Activated CD4-positive, alpha-beta T cell treated with anti-CD3 and anti-CD28 coated beads, Interleukin-2, amount 10 ng/mL, durations not matched to agents 7 days and 5 days (primary cell): Measurements from ENCODE around the gene LRRC75A. TPM values are rescaled to one million over a fixed set of nuclear protein-coding genes. Genes with fewer than 3 reads are reported as not detected.

Source experiments
- CTCF ChIA-PET: fragments of 350-600 bp; sonication (Branson Sonifier 250); formaldehyde crosslinking; loops from one replicate; lab custom pipeline; 2021; ENCODE audit warnings: antibody characterized with exemption; lab: Charles Lee
- POLR2A ChIA-PET: fragments of 350-600 bp; sonication (Branson Sonifier 250); formaldehyde crosslinking; loops from one replicate; lab custom pipeline; 2021; ENCODE audit warnings: antibody characterized with exemption; lab: Charles Lee
- DNase-seq: peaks from one replicate; pipeline ENCODE4 v3.0.0-alpha.2; 2020
- H3K27ac Mint-ChIP-seq: one replicate; pipeline ENCODE4 v1.8.0; 2021; ENCODE audit warnings: mild to moderate bottlenecking, moderate library complexity, mixed read lengths
- H3K27me3 Mint-ChIP-seq: one replicate; pipeline ENCODE4 v1.8.0; 2021; ENCODE audit warnings: mixed read lengths
- H3K36me3 Mint-ChIP-seq: one replicate; pipeline ENCODE4 v1.8.0; 2021; ENCODE audit warnings: low read depth, mixed read lengths
- H3K4me1 Mint-ChIP-seq: one replicate; pipeline ENCODE4 v1.8.0; 2021; ENCODE audit warnings: mixed read lengths
- H3K4me3 Mint-ChIP-seq: one replicate; pipeline ENCODE4 v1.8.0; 2021; ENCODE audit warnings: mild to moderate bottlenecking, moderate library complexity, mixed read lengths
- H3K9me3 Mint-ChIP-seq: one replicate; pipeline ENCODE4 v1.8.0; 2021; ENCODE audit warnings: mixed read lengths
- total RNA-seq, 2 experiments: library from RNA; stranded (reverse); gene quantifications; one replicate each; pipeline ENCODE4 v1.2.3, GENCODE V29; 2021

The LRRC75A gene
- total RNA-seq, 2 experiments from 2014 or later = 1.7 to 2.0 TPM

DNA sequence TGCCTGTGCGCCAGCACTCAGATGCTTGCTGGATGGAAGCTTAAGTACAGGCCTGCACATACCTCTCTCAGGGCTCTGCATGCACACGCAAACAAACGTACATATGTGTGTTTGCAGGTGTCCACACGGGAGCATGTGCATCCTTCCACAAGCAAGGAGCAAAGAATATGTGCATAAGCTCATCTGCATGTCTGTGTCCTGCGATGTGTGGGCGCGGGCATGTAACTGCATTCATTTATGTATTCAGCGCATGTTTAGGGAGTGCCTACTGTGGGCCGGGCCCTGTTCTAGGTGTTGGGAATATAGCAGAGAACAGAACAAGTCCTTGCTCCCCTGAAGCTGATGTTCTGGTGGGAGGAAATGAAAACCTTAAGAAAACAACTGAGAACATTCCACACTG lies 62.9 kb downstream of the LRRC75A start:
- ChIA-PET CTCF (interaction anchor here (0.8 kb wide), 1 partner anchor 91 kb away, joined by 3 read pairs; no protein-coding TSS in a partner anchor), POLR2A (no interaction called here)
- H3K4me1 Mint-ChIP-seq = no peaks in the 10 kb centered on the region
- DNase-seq = no peak
- peaks cover 39% of the 10 kb centered on the region for H3K36me3 Mint-ChIP-seq
- H3K9me3 Mint-ChIP-seq = no peaks in the 10 kb centered on the region
- no peak overlapping the region for H3K27ac Mint-ChIP-seq
- no peak overlapping the region for H3K4me3 Mint-ChIP-seq
- no peaks in the 10 kb centered on the region for H3K27me3 Mint-ChIP-seq

- no peaks in the 10 kb centered on the region for H3K9me3 Mint-ChIP-seq
- H3K27me3 Mint-ChIP-seq = no peaks in the 10 kb centered on the region
- peak; percentile 42 for DNase-seq
- H3K4me3 Mint-ChIP-seq = no peak overlapping the region
- CTCF ChIA-PET = interaction anchor here (0.7 to 2.9 kb wide), 6 partner anchors 9 to 45 kb away, joined by 3 to 17 read pairs (median 4); partner anchors contain the start of gene TRPV2
- H3K4me1 Mint-ChIP-seq = no peaks in the 10 kb centered on the region
- POLR2A ChIA-PET = no interaction called here
- H3K36me3 Mint-ChIP-seq = peaks cover 42% of the 10 kb centered on the region
- no peak overlapping the region for H3K27ac Mint-ChIP-seq
Measured at GRCh38 chr17:16428098-16428882, 63.7 kb downstream of the LRRC75A start.

DNA sequence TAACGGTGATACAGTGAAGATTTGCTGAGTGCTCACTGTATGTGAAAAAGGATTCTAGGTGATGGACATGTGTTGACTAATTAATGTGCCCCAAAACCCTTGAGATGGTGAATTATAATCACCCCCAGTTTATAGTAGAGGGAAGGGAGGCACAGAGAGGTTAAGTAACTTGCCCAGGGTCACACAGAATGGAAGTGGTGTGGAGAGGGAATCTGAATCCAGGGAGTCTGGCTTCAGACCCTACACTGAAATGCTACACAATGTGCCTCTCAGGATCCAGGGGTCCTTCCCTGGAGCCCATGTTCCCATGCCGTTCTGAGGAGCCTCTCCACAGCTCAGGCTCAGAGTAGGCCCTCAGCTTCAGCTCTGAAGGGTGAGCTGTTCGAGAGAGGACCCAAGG lies 65.0 kb downstream of the LRRC75A start:
- POLR2A ChIA-PET = interaction anchor here (0.8 kb wide), 1 partner anchor 12 kb away, joined by 3 read pairs; no protein-coding TSS in a partner anchor
- no peak overlapping the region for H3K4me3 Mint-ChIP-seq
- H3K9me3 Mint-ChIP-seq = no peaks in the 10 kb centered on the region
- H3K36me3 Mint-ChIP-seq = peaks cover 42% of the 10 kb centered on the region
- no peaks in the 10 kb centered on the region for H3K4me1 Mint-ChIP-seq
- no peaks in the 10 kb centered on the region for H3K27me3 Mint-ChIP-seq
- CTCF ChIA-PET = interaction anchor here (1.1 to 2.9 kb wide), 4 partner anchors 10 to 24 kb away, joined by 4 to 17 read pairs (median 4); partner anchors contain the start of gene TRPV2
- H3K27ac Mint-ChIP-seq = no peak overlapping the region
- DNase-seq = no peak

DNA sequence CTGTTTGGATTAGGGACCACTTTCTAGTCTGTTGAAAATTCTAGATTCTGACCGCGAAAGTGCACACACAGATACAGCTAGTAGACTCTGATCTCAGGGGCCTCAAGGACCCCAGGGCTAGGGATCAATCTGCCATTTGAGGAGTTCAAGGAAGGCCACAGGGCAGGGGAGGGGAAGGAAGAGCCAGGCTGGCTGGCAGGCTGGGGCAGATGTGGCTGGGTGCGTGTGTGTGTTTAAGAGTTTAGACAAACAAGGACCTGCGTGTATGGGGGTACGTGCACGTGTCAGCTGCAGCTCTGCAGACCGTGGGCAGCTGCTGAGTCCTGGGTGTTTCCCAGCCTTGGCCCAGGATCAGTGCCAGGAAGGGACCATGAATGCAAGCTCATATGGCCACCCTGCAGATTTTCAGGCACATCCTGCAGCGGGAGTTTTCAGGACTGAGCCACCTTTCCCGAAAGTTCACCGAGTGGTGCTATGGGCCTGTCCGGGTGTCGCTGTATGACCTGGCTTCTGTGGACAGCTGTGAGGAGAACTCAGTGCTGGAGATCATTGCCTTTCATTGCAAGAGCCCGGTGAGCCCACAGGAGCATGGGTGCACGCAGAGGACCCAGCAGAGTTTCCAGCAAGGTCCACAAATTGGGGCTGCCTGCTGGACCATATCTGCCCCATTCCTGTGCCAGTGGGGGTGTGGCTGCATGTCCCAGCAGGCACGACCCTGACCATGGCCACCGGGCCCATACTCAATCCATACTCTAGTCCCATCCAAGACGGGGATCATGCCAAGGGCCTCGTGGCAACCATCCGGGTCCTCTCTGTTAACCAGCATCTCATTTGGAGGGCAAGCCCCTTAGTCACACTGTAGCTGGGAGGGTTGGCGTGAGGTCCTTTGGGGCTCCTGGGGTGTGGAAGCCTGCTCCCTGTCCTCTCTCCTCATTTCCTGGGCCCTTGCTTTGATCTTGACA lies 66.0 kb downstream of the LRRC75A start:
- H3K4me3 Mint-ChIP-seq = no peak overlapping the region
- no peaks in the 10 kb centered on the region for H3K9me3 Mint-ChIP-seq
- CTCF ChIA-PET = interaction anchor here (0.9 to 2.9 kb wide), 2 partner anchors 9 to 12 kb away, joined by 3 to 17 read pairs; partner anchors contain the start of gene TRPV2
- H3K36me3 Mint-ChIP-seq = peaks cover 43% of the 10 kb centered on the region
- no peak overlapping the region for H3K27ac Mint-ChIP-seq
- no peaks in the 10 kb centered on the region for H3K27me3 Mint-ChIP-seq
- peaks cover 1% of the 10 kb centered on the region for H3K4me1 Mint-ChIP-seq
- POLR2A ChIA-PET = no interaction called here
- no peak for DNase-seq

DNA sequence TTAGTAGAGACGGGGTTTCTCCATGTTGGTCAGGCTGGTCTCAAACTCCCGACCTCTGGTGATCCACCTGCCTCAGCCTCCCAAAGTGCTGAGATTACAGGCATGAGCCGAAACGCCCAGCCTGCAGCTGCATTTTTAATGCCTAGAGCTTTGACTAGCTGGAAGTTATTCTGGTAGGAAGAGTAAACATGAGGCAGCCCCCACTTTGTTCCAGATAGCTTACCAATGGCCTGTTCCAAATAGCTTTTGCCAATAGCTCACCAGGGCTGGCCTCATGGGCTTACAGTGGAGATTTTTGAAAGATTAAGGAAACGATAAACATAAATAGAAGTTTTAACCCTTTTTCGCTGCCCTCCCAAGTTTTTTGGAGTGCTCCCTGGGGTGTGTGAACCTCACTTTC lies 66.8 kb downstream of the LRRC75A start:
- Mint-ChIP-seq H3K27me3 (no peaks in the 10 kb centered on the region), H3K4me3 (no peak overlapping the region), H3K4me1 (peaks cover 5% of the 10 kb centered on the region), H3K9me3 (no peaks in the 10 kb centered on the region), H3K27ac (no peak overlapping the region), H3K36me3 (peaks cover 43% of the 10 kb centered on the region)
- ChIA-PET CTCF (no interaction called here), POLR2A (no interaction called here)
- no peak for DNase-seq

GRCh38 chr17:16423226-16423872 lies 68.6 kb downstream of the LRRC75A start:
- ChIA-PET CTCF (interaction anchor here (0.6 kb wide), 1 partner anchor 38 kb away, joined by 3 read pairs; no protein-coding TSS in a partner anchor), POLR2A (no interaction called here)
- Mint-ChIP-seq H3K4me3 (no peak overlapping the region), H3K27me3 (no peaks in the 10 kb centered on the region), H3K36me3 (peaks cover 50% of the 10 kb centered on the region), H3K27ac (no peak overlapping the region), H3K9me3 (no peaks in the 10 kb centered on the region), H3K4me1 (peaks cover 22% of the 10 kb centered on the region)
- DNase-seq = no peak

- DNase-seq = no peak
- no peaks in the 10 kb centered on the region for H3K9me3 Mint-ChIP-seq
- no peaks in the 10 kb centered on the region for H3K27me3 Mint-ChIP-seq
- CTCF ChIA-PET = interaction anchor here (0.6 kb wide), 1 partner anchor 44 kb away, joined by 3 read pairs; no protein-coding TSS in a partner anchor
- H3K36me3 Mint-ChIP-seq = peaks cover 59% of the 10 kb centered on the region
- H3K27ac Mint-ChIP-seq = no peak overlapping the region
- H3K4me3 Mint-ChIP-seq = no peak overlapping the region
- H3K4me1 Mint-ChIP-seq = peaks cover 31% of the 10 kb centered on the region
- POLR2A ChIA-PET = no interaction called here
Measured at GRCh38 chr17:16422416-16422815, 69.6 kb downstream of the LRRC75A start.

GRCh38 chr17:16419929-16420271 lies 72.1 kb downstream of the LRRC75A start:
- Mint-ChIP-seq H3K27ac (no peak overlapping the region), H3K4me3 (no peak overlapping the region), H3K36me3 (peaks cover 53% of the 10 kb centered on the region), H3K9me3 (no peaks in the 10 kb centered on the region), H3K27me3 (no peaks in the 10 kb centered on the region), H3K4me1 (peaks cover 47% of the 10 kb centered on the region)
- POLR2A ChIA-PET = no interaction called here
- no peak for DNase-seq
- CTCF ChIA-PET = interaction anchor here (1.1 kb wide), 2 partner anchors 8 to 10 kb away, joined by 4 to 10 read pairs; no protein-coding TSS in a partner anchor

GRCh38 chr17:16419074-16419928 lies 72.7 kb downstream of the LRRC75A start:
- CTCF ChIA-PET = interaction anchor here (0.6 to 1.5 kb wide), 7 partner anchors 9 to 380 kb away, joined by 3 to 10 read pairs (median 4); no protein-coding TSS in a partner anchor
- H3K36me3 Mint-ChIP-seq = peaks cover 55% of the 10 kb centered on the region
- DNase-seq = no peak
- peak overlapping the region; percentile 49 for H3K4me3 Mint-ChIP-seq
- peak overlapping the region; percentile 48 for H3K27ac Mint-ChIP-seq
- no peaks in the 10 kb centered on the region for H3K27me3 Mint-ChIP-seq
- POLR2A ChIA-PET = interaction anchor here (1.2 kb wide), 1 partner anchor 19 kb away, joined by 4 read pairs; no protein-coding TSS in a partner anchor
- no peaks in the 10 kb centered on the region for H3K9me3 Mint-ChIP-seq
- H3K4me1 Mint-ChIP-seq = peaks cover 53% of the 10 kb centered on the region

GRCh38 chr17:16418685-16419068 lies 73.3 kb downstream of the LRRC75A start:
- Mint-ChIP-seq H3K4me1 (peaks cover 55% of the 10 kb centered on the region), H3K36me3 (peaks cover 57% of the 10 kb centered on the region), H3K9me3 (no peaks in the 10 kb centered on the region), H3K4me3 (peak overlapping the region; percentile 49), H3K27ac (peak overlapping the region; percentile 48), H3K27me3 (no peaks in the 10 kb centered on the region)
- POLR2A ChIA-PET = interaction anchor here (1.2 kb wide), 1 partner anchor 20 kb away, joined by 4 read pairs; no protein-coding TSS in a partner anchor
- no peak for DNase-seq
- CTCF ChIA-PET = interaction anchor here (0.6 to 3.8 kb wide), 7 partner anchors 8 to 379 kb away, joined by 3 to 17 read pairs (median 5); no protein-coding TSS in a partner anchor
